GM12891 (cell line): ENCODE measurements around the gene GAS7.

Experiments used
- POLR2A ChIP-seq: IDR thresholded peaks from 2 replicates; pipeline ENCODE4 v1.6.1; 2011; ENCODE audit warnings: low read depth, low read length, control low read depth
- POU2F2 ChIP-seq: IDR thresholded peaks from 2 replicates; pipeline ENCODE4 v1.6.1; 2011; ENCODE audit warnings: low read depth, mild to moderate bottlenecking, control low read depth, low read length, moderate library complexity
- TAF1 ChIP-seq: IDR thresholded peaks from 2 replicates; pipeline ENCODE4 v1.6.1; 2011; ENCODE audit warnings: low read depth, low read length, control low read depth

DNA sequence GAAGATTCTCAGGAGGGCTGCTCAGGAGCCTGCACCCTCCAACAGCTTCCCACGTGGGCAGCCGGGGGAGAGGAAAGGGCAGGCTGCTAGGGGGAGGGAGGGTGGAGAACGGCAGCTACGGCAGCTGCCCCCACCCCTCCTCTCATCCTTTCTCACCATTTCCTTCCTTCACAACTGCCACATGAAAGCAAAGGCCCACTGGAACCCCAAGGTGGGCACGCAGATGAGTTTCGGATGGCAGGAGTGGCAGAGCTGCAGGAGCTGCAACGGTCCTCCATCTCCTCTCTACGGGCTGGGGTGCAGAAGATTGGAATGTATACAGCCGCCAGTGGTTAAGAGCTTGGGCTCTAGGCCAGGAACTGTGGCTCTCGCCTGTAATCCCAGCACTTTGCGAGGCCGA, 77.7 kb downstream of the GAS7 start:
- no peak for TF ChIP-seq POU2F2
- TF ChIP-seq TAF1 = no peak
- TF ChIP-seq POLR2A = no peak
